Neutrophil (primary cell): ENCODE data around the gene MDGA2.

Source experiments
- H3K27ac ChIP-seq: fragments of 200-600 bp; sonication (generic); 2 replicates; pipeline ENCODE4 v1.5.1; 2016; ENCODE audit warnings: mild to moderate bottlenecking, moderate library complexity
- H3K27me3 ChIP-seq: fragments of 200-600 bp; sonication (generic); 2 replicates; pipeline ENCODE4 v1.6.0; 2016; ENCODE audit warnings: mild to moderate bottlenecking
- H3K36me3 ChIP-seq: fragments of 200-600 bp; sonication (generic); 2 replicates; pipeline ENCODE4 v1.5.1; 2017
- H3K4me1 ChIP-seq, 2 experiments: fragments of 200-600 bp in 1 of 2; sonication (generic) in 1 of 2; 1 replicate in 1 of 2; 2 replicates in 1 of 2; pipeline versions ENCODE4 v1.5.1 to v1.6.1; 2013 to 2016; ENCODE audit warnings: low read depth in 1 of 2, low read length in 1 of 2, mild to moderate bottlenecking in 1 of 2, moderate library complexity in 1 of 2; ENCODE audit not compliant: control insufficient read depth in 1 of 2, insufficient read depth in 1 of 2
- H3K4me3 ChIP-seq, 2 experiments: fragments of 200-600 bp in 1 of 2; sonication (generic) in 1 of 2; 1 replicate in 1 of 2; 2 replicates in 1 of 2; pipeline ENCODE4 v1.5.1; 2013 to 2016; ENCODE audit warnings: low read depth in 1 of 2, low read length in 1 of 2, mild to moderate bottlenecking in 1 of 2, moderate library complexity in 1 of 2
- H3K9me3 ChIP-seq: fragments of 200-600 bp; sonication (generic); 2 replicates; pipeline ENCODE4 v1.5.1; 2016
- TF ChIP-seq, protein P1 (sequence below): fragments of 200-600 bp; sonication (generic); IDR thresholded peaks from 2 replicates; pipeline ENCODE4 v1.5.1; 2016; ENCODE audit warnings: antibody characterized with exemption

MDGA2 gene

DNA sequence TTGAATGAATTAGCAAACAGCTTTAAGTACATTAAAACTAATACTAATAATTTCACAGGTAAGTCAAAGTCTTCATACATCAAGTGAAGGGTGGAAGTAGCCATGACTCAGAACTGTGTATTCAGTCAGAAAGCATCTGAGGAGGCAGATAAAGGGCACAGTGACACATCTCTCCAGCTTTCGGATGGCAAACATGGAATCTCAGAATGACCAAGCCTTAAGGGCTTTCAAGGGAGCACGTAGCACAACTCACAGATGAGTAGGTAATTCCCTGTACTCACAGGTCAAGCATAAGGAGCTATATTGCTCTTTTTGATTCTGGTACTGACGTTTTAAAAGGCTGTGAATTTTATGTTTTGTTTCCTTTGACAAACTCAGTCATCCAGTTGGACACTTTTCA lies 56.0 kb downstream of the MDGA2 start:
- H3K4me1 ChIP-seq, result no peaks in the 10 kb centered on the region
- no peaks in the 10 kb centered on the region for H3K36me3 ChIP-seq
- TF ChIP-seq, protein P1, sequence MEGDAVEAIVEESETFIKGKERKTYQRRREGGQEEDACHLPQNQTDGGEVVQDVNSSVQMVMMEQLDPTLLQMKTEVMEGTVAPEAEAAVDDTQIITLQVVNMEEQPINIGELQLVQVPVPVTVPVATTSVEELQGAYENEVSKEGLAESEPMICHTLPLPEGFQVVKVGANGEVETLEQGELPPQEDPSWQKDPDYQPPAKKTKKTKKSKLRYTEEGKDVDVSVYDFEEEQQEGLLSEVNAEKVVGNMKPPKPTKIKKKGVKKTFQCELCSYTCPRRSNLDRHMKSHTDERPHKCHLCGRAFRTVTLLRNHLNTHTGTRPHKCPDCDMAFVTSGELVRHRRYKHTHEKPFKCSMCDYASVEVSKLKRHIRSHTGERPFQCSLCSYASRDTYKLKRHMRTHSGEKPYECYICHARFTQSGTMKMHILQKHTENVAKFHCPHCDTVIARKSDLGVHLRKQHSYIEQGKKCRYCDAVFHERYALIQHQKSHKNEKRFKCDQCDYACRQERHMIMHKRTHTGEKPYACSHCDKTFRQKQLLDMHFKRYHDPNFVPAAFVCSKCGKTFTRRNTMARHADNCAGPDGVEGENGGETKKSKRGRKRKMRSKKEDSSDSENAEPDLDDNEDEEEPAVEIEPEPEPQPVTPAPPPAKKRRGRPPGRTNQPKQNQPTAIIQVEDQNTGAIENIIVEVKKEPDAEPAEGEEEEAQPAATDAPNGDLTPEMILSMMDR, result no peak
- H3K4me3 ChIP-seq, result no peak overlapping the region
- H3K9me3 ChIP-seq, result no peaks in the 10 kb centered on the region
- no peaks in the 10 kb centered on the region for H3K27me3 ChIP-seq
- H3K27ac ChIP-seq, result no peak overlapping the region

DNA sequence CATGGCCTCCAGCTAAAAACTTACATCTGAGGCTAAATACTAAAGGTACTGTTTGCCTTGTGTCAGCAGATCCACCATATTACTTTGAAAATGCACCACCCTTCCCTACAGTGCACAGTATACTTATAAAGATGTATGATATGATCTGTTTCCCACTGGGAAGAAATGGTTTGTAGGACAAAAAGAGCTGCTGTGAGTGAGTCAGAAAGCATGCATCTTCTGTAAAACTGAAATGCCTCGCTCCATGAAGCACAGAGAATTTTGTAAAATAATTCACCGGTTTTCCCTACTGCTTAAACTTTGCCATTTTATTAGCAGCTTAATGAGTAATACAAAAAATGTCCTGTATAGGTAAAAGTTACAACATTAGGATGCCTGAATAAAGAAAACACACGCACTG lies 68.8 kb downstream of the MDGA2 start:
- H3K4me1 ChIP-seq, result no peaks in the 10 kb centered on the region

GRCh38 chr14:47596860-47597259 lies 78.5 kb downstream of the MDGA2 start:
- H3K9me3 ChIP-seq, result no peaks in the 10 kb centered on the region
- H3K4me3 ChIP-seq, result no peak overlapping the region
- no peaks in the 10 kb centered on the region for H3K4me1 ChIP-seq
- H3K27me3 ChIP-seq, result no peaks in the 10 kb centered on the region
- no peak overlapping the region for H3K27ac ChIP-seq
- no peaks in the 10 kb centered on the region for H3K36me3 ChIP-seq
- TF ChIP-seq, protein P1, result no peak

More for the DNA sequence above, 68.8 kb downstream of the MDGA2 start:
- H3K4me3 ChIP-seq, result no peak overlapping the region
- H3K9me3 ChIP-seq, result no peaks in the 10 kb centered on the region
- TF ChIP-seq, protein P1, result no peak
- no peak overlapping the region for H3K27ac ChIP-seq
- H3K27me3 ChIP-seq, result no peaks in the 10 kb centered on the region
- no peaks in the 10 kb centered on the region for H3K36me3 ChIP-seq

- Histone ChIP-seq H3K27ac (no peak overlapping the region), H3K4me3 (no peak overlapping the region), H3K4me1 (no peaks in the 10 kb centered on the region), H3K9me3 (no peaks in the 10 kb centered on the region), H3K36me3 (no peaks in the 10 kb centered on the region), H3K27me3 (no peaks in the 10 kb centered on the region)
- TF ChIP-seq, protein P1, result no peak
Measured at GRCh38 chr14:47596232-47596631, 79.2 kb downstream of the MDGA2 start.

- no peak overlapping the region for H3K27ac ChIP-seq
- no peaks in the 10 kb centered on the region for H3K27me3 ChIP-seq
- TF ChIP-seq, protein P1, result no peak
- H3K9me3 ChIP-seq, result no peaks in the 10 kb centered on the region
- H3K4me3 ChIP-seq, result no peak overlapping the region
- no peaks in the 10 kb centered on the region for H3K36me3 ChIP-seq
- no peaks in the 10 kb centered on the region for H3K4me1 ChIP-seq
Measured at GRCh38 chr14:47595552-47595951, 79.9 kb downstream of the MDGA2 start.
